Effector CD8-positive, alpha-beta T cell (primary cell): ENCODE results near the gene WNK2.

ENCODE experiments used
- DNase-seq: peaks from one replicate; lab custom pipeline; 2025; lab: John Stamatoyannopoulos, UW

WNK2 gene

GRCh38 chr9:93161786-93162562, 22.0 kb upstream of the WNK2 start:
- no peak for DNase-seq

DNA sequence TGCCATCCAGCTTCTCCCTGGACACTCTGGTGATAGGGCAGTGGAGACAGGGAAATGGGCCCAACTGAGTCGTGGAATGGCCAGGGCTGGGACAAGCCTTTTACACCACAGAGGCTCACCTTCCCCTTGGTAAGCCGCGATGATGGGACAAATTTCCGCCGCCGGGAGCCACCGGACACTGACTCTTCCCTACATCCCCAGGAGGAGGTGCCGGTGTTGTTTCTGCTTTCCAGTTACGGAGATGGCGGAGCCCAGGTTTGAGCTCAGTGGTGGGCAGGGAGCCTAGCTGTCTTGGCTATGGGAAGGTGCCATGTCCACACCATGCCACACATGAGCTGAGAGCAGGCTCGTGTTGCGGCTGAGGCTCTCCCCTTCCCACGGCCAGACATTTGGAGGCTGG, 19.9 kb upstream of the WNK2 start:
- DNase-seq: no peak

- DNase-seq: no peak
Observed at GRCh38 chr9:93166699-93167098, 17.2 kb upstream of the WNK2 start.

GRCh38 chr9:93167185-93167584, 16.8 kb upstream of the WNK2 start:
- DNase-seq: no peak

GRCh38 chr9:93167838-93168237, 16.1 kb upstream of the WNK2 start:
- DNase-seq: no peak

DNA sequence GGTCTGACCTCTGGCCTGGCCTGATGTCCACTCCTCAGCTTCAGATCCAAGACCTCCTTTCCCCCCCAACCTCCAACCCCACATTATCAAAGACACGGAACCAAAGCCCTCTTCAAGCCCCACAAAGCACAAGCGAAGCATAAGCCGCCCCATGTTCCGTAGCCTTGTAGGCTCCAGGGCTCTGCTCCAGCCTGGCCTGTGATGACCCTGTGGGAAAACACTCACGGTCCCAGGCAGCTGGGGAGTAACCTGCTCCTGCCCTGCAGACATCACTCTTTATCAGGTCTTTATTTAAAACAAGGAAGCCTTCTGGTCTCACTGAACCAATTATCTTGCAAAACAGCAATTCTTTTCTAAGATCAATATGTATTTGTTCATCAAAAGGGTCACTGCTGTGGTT, 15.4 kb upstream of the WNK2 start:
- no peak for DNase-seq

DNA sequence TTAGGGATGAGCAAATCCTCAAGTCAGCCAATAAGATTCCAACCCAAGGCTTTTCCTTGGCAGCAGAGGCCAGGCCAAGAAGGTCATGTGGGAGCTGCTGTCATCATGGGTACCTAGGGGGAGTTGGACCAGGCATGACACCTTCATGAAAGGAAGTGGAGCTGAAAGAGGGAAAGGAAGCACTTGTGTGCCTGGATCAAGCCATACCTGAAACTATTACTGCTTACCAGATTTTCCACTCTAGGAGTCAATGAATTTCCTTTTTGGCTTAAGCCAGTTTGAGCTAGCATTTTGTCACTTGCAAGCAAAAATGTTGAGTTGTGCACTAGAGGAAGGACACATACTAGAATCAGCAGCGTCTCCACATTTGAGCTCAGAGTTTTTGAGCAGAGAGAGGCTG, 14.5 kb upstream of the WNK2 start:
- DNase-seq: no peak

- DNase-seq: no peak
Observed at GRCh38 chr9:93170571-93170970, 13.4 kb upstream of the WNK2 start.

DNA sequence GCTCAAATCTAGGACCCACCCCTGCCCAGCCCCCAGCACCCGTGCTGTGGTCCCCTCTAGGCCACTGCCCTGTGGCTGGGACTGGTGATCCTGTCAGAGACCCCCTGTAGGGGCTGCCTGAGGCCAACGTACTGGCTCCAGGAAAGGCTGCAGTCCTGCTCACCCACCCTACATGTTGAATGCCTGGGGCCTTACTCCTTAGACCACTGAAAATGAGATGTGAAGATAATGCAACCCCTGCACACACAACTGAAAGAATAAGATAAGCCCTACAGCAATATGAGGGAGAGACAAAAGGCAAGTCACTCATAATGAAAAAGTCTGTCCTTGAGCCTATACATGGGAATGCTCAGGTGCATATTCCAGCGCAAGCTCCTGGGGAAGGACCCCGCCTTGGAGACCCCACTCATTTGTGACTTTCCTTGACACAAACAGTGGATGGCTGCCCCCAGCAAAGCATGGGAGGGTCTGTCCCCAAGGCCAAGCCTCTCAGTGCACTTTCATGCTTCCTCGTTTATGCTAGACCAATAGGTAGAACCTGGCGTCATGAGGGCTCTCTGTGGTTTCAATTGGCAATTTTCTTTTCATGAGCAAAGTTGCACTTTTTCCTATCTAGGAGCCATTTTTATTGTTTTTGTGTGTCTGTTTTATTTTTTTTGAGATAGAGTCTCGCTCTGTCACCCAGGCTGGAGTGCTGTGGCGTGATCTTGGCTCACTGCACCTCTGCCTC, 12.5 kb upstream of the WNK2 start:
- DNase-seq: no peak

DNA sequence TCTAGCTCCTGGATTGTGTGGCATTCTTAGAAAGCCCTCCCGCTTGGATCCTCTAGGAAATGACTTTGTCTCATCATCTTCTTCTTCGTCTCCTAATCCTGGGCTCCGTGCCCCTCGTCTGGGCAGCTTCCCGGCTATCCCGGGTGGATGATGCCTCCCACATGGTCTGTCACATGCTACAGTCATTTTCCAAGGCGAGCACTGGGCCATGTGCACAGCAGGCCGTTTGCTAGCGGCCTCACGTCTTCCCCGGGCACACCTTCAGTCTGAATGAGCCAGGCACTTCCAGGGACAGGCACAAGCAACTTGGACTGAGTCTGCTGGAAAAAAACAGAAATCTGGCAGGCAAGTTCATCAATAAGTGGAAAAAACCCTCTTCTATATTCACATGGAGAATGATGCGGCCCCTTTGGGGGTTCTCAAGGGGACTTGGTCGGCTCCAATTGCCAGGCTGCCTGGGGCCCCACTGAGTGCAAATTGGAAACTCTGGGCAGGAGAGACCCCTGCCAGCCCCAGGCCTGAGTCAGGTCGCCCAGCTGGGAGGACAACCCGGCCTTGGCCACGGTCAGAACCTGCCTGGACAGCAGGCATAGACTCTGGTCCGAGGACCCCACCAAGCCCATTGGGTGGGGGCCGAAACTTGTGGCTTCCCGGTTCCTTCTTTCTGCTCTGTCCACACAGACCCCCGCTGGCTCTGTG, 11.1 kb upstream of the WNK2 start:
- no peak for DNase-seq

DNA sequence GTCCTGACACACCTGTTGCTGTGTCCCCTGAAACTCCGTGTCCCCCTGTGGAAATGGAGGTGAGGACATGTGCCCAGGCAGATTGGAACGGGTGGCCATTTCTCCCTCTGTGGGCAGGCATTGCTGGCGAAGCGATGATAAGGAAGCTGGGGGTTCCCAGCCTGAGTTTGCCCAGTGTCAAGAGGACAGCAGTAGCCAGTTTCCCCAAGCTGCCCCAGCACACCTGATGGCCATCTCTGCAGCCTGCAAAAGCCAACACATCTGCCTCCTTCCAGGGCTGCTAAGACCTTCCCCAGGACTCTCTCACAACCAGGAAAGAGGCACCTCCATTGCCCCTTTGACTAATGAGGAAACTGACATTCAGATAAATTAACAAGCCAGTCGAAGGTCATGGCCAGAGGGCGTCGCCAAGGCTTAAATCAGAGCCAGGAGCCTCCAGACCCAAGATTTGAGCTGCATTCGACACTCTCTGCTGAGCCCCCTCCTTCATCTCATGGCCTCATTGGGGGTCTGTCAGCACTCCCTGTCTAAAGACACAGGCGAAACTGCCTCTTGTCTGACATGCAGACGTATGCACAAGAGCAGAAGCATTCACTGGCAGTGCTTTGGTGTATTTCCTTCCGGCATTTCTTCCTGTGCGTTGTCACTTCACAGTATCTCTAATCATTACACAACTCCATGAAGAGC, 10.4 kb upstream of the WNK2 start:
- no peak for DNase-seq

GRCh38 chr9:93174976-93175375, 9.0 kb upstream of the WNK2 start:
- DNase-seq: no peak

- no peak for DNase-seq
Observed at GRCh38 chr9:93177676-93178075, 6.3 kb upstream of the WNK2 start.

DNA sequence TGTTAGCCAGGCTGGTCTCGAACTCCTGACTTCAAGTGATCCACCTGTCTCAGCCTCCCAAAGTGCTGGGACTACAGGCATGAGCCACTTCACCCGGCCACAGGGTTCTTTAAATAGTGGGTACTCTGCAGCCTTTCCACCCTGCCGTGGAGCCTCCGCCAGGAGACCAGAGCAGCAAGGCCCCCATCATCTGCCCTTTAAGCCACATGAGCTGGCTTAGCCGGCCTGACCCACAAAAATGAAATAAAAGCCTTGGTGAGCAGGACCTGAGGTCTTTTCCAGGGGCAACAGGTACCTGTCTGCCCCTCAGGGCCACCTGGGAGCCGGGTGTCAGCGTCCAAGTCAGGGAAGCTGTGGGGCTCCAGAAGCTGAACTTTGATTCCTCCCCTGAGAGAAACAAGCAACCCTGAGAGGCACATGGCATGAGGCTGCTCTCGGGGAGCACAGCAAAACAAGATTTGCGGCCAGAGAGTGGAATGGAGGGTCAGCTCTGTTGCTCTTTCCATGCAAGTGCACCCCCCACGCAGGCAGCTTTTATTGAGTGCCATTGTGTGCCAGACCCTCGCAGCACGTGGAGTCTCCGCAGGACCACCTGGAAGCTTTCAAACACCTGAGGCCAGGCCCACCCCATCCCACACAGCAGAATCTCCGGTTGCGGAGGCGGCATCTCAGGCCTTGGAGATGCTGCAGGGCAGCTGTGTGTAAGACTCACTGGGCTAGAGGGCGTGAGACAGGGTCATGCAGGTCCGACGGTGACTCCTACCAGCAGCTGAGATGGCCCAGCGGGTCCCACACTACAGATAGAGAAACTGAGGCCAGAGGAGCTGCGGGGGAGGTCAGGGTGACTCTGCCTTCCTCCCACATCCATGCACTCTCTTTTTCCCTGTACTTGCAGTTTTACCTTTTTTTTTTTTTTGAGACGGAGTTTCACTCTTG, 4.8 kb upstream of the WNK2 start:
- no peak for DNase-seq

- no peak for DNase-seq
Observed at GRCh38 chr9:93180938-93181337, 3.0 kb upstream of the WNK2 start.

GRCh38 chr9:93181672-93182435, 2.1 kb upstream of the WNK2 start:
- DNase-seq: no peak

DNA sequence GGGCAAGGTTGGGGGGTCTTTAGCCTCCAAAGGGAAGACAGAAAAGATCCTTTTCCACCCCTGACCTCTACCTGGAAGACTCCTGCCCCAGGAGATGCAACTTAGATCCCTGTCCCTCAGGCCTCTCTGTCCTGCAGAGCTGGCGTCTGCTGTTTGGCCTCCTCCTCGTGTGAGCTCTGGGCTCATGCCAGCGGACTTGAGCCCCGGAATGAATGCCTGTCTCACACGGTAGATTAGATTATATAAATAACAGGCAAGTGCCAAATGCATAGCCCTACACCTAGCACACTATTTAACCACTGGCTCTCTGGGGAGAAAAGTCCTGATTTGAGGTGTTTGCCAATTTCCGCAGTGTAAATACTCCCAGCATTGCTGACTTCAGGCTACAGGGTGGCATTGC, 1.4 kb upstream of the WNK2 start:
- no peak for DNase-seq

- no peak for DNase-seq
Observed at GRCh38 chr9:93183131-93183662, 742 bp upstream of the WNK2 start.

DNA sequence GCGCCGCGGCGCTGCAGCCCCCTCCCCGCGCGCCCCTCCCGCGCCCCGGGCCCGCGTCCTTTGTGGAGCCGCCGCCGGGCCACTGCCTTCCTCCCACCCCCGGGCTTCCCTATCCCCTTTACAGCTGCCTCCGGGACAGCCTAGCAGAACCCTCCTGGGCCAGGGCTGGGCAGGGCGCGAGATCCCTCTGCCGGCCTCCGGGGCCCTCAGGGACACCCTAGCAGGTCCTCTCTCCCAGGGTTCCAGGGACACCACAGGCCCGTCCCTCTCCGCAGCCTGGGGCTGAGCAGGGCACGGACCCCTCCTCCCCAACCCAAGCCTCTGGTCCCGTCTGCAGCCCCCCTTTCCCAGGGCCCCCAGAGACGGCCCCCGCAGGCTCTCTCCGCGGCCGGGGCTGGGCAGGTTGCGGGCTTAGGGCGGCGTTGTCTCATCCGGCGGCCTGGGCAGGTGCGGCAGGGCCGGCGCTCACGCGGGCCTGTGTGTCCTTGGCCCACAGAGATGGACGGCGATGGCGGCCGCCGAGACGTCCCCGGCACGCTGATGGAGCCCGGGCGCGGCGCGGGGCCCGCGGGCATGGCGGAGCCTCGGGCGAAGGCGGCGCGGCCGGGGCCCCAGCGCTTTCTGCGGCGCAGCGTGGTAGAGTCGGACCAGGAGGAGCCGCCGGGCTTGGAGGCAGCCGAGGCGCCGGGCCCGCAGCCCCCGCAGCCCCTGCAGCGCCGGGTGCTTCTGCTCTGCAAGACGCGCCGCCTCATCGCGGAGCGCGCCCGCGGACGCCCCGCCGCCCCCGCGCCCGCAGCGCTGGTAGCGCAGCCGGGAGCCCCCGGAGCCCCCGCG, 710 bp downstream of the WNK2 start:
- no peak for DNase-seq
